AG08395 (cell line): ENCODE data around the gene LCN12.

Source experiments
- DNase-seq: peaks from one replicate; pipeline ENCODE4 v3.0.0; 2012; ENCODE audit warnings: mixed read lengths, low spot score

LCN12 gene

GRCh38 chr9:136926749-136927148 is 25.3 kb upstream of the LCN12 start:
- DNase-seq = no peak

GRCh38 chr9:136927343-136928271 is 24.5 kb upstream of the LCN12 start:
- no peak for DNase-seq

GRCh38 chr9:136928591-136928990 is 23.5 kb upstream of the LCN12 start:
- no peak for DNase-seq

GRCh38 chr9:136930014-136930413 is 22.1 kb upstream of the LCN12 start:
- no peak for DNase-seq

GRCh38 chr9:136931611-136932130 is 20.4 kb upstream of the LCN12 start:
- no peak for DNase-seq

GRCh38 chr9:136934277-136934676 is 17.8 kb upstream of the LCN12 start:
- DNase-seq = no peak

GRCh38 chr9:136935651-136936050 is 16.4 kb upstream of the LCN12 start:
- DNase-seq = no peak

GRCh38 chr9:136936645-136937170 is 15.4 kb upstream of the LCN12 start:
- DNase-seq = no peak

- DNase-seq = no peak
These were observed 14.7 kb upstream of the LCN12 start for GRCh38 chr9:136937186-136938001.

GRCh38 chr9:136939431-136939995 is 12.6 kb upstream of the LCN12 start:
- no peak for DNase-seq

- DNase-seq = no peak
These were observed 12.0 kb upstream of the LCN12 start for GRCh38 chr9:136939996-136940525.

- DNase-seq = no peak
These were observed 11.4 kb upstream of the LCN12 start for GRCh38 chr9:136940526-136941230.

- no peak for DNase-seq
These were observed 10.6 kb upstream of the LCN12 start for GRCh38 chr9:136941231-136942111.

- no peak for DNase-seq
These were observed 9.8 kb upstream of the LCN12 start for GRCh38 chr9:136942112-136942880.

GRCh38 chr9:136942881-136943230 is 9.2 kb upstream of the LCN12 start:
- no peak for DNase-seq

- no peak for DNase-seq
These were observed 8.5 kb upstream of the LCN12 start for GRCh38 chr9:136943291-136944211.

GRCh38 chr9:136944212-136944518 is 7.9 kb upstream of the LCN12 start:
- DNase-seq = peak; percentile 76

- DNase-seq = peak; percentile 100
These were observed 7.3 kb upstream of the LCN12 start, which contains the start of the genes C8G and FBXW5 for GRCh38 chr9:136944519-136945332. Gene C8G (plus strand): TSS chr9:136945243. CDS start chr9:136945321, 78 bp downstream. Gene FBXW5 (minus strand): TSS chr9:136944738. CDS start chr9:136944083, 655 bp downstream.
